ENCODE measurements around the gene AGTR2.
"Not testable (repeated sequence)": the region's sequence is repeated elsewhere in the genome, so short reads cannot be mapped to it uniquely, and the experiment has no call there.

AGTR2 gene

GRCh38 chrX:116170511-116170910 lies at the start of gene AGTR2:
Gene AGTR2, plus strand, starts transcription at chrX:116170744. Its CDS starts 1,537 bp downstream, at chrX:116172281.
- DNase-seq = no peak

- DNase-seq = no peak
Measured at GRCh38 chrX:116135277-116135676, 35.3 kb upstream of the AGTR2 start.

GRCh38 chrX:116141270-116141669 lies 29.3 kb upstream of the AGTR2 start:
- not testable (repeated sequence) for DNase-seq

GRCh38 chrX:116142976-116143375 lies 27.6 kb upstream of the AGTR2 start:
- DNase-seq = no peak

- no peak for DNase-seq
Measured at GRCh38 chrX:116172976-116173375, 2.4 kb downstream of the AGTR2 start.

- no peak for DNase-seq
Measured at GRCh38 chrX:116181300-116181699, 10.8 kb downstream of the AGTR2 start.

GRCh38 chrX:116185163-116185562 lies 14.6 kb downstream of the AGTR2 start:
- no peak for DNase-seq

GRCh38 chrX:116194649-116195048 lies 24.1 kb downstream of the AGTR2 start:
- DNase-seq = no peak

- DNase-seq = no peak
Measured at GRCh38 chrX:116198235-116198634, 27.7 kb downstream of the AGTR2 start.

GRCh38 chrX:116198810-116199209 lies 28.3 kb downstream of the AGTR2 start:
- DNase-seq = no peak

- no peak for DNase-seq
Measured at GRCh38 chrX:116204932-116205331, 34.4 kb downstream of the AGTR2 start.

- no peak for DNase-seq
Measured at GRCh38 chrX:116213262-116213661, 42.7 kb downstream of the AGTR2 start.

GRCh38 chrX:116217080-116217479 lies 46.5 kb downstream of the AGTR2 start:
- DNase-seq = not testable (repeated sequence)
